ENCODE measurements around the gene CNOT6L.
"Not testable (repeated sequence)": the region's sequence is repeated elsewhere in the genome, so short reads cannot be mapped to it uniquely, and the experiment has no call there.

The CNOT6L gene

DNA sequence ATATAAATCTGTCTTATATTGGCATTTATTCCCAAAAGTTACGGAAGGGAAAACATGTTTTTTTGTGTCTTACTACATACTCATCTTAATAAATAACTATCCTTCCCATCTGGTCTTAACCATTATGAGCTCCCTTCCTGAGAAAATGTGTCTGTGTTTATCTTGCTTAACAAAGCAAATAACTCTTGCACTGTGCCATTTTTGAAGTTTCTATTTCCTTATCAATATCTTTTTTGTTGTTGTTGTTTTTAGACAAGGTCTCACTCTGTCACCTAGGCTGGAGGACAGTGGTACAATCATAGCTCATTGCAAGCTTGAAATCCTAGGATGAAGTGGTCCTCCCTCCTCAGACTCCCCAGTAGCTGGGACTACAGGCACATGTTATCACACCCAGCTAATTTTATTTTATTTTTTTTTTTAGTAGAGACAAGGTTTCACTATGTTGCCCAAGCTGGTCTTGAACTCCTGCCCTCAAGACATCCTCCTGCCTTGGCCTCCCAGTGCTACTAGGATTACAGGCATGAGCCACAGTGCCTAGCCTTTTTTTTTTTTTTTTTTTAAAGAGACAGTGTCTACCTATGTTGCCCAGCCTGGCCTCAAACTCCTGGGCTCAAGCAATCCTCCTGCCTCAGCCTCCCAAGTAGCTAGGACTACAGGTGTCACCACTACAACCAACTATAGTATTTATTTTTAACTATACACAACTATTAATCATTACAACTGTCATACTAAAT, 36.9 kb downstream of the CNOT6L start:
- no peak for DNase-seq (ENCODE audit: low read depth in 2 of 2)

DNA sequence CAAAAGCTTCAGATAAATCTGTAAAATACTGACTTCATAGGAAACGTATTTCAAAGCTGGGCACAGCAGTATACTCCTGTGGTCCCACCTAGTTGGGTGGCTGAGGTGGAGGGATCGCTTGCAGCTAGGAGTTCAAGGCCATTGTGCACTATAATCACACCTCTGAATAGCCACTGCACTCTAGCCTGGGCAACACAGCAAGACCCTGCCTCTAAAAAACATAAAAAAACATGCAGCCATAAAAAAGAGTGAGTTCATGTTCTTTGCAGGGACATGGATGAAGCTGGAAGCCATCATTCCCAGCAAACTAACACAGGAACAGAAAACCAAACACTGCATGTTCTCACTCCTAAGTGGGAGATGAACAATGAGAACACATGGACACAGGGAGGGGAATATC, 38.4 kb downstream of the CNOT6L start:
- not testable (repeated sequence) for DNase-seq (ENCODE audit: low read depth in 2 of 2)

- no peak for DNase-seq (ENCODE audit: low read depth in 2 of 2)
Measured at GRCh38 chr4:77777135-77777807, 41.9 kb downstream of the CNOT6L start.

DNA sequence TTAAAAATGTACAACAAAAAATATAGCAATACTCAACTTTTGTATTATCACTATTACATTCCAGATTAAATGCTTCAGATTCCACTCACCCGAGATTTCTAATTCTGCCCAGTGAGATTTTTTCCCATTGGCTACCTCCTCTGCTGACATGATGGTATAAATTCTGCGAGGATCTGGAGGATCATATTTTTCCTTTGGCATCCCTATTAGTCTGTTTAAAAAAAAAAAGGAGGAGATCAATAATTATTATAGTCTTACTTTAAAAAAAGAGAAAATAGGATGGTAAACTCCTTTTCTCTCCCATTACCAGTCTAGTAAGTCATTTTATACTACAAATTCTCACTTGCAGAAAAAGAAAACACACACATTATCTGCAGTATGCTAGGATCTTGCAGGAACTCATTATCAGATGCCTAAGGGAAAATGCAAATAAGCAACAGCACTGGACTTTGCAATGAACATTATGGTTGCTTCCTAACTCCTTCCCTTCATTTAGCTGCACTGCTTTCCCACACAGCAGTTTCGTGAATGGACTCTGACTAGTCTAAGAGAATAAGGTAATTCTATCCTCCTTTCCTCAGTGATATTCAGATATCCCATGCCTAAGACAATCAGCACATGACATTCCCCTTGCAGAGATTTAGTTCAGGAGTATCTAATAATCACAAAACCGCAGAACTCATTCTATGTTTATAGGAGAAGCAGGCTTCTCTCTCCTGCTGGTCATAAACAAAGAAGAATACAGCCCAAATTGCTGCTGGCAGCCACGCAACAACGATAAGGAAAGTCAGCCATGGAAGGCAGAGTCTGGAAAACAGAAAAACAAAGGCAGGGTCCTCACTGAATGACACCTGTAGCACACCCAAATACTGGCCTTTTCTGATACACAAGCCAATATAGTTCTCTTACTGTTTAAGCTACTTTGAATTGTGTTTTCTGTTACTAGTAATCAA, 42.7 kb downstream of the CNOT6L start:
- DNase-seq (ENCODE audit: low read depth in 2 of 2) = no peak

- DNase-seq (ENCODE audit: low read depth in 2 of 2) = no peak
Measured at GRCh38 chr4:77773101-77773500, 46.1 kb downstream of the CNOT6L start.

- DNase-seq (ENCODE audit: low read depth in 2 of 2) = no peak
Measured at GRCh38 chr4:77771566-77771965, 47.6 kb downstream of the CNOT6L start.

DNA sequence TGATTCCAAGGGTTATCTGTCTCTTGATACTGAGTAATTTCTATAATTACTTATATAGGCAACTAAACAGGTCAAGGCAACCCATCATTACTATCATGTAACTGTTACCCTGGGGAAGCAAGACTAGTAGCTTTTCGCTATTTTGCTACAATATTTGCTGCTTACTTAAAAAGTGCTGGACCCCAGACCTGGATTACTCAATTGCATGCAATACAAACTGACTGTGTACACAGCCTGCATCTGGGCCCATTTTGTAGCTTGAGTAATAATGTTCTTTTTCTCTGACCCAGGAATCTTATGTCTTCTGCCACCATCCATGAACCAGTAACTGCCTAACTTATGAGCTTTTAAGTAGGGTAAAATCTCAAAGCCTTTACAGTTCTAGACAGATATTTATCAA, 53.4 kb downstream of the CNOT6L start:
- no peak for DNase-seq (ENCODE audit: low read depth in 2 of 2)

DNA sequence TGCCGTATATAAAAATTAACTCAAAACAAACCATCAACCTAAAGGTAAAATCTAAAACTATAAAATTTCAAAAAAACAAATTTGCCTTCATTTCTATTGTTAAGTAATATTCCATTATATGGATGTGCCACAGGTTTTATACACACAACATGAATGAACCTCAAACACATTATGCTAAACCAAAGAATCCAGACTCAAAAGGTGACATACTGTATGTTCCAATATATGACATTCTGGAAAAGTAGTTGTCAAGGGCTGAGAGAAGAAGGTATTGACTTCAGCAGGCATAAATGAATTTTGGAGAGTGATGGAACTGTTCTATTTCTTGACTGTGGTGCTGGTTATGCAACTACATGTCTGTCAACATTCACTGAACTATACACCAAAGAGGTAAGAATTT, 56.6 kb downstream of the CNOT6L start:
- DNase-seq (ENCODE audit: low read depth in 2 of 2) = no peak

GRCh38 chr4:77761595-77761994, 57.6 kb downstream of the CNOT6L start:
- DNase-seq (ENCODE audit: low read depth in 2 of 2) = no peak

- no peak for DNase-seq (ENCODE audit: low read depth in 2 of 2)
Measured at GRCh38 chr4:77758804-77759203, 60.4 kb downstream of the CNOT6L start.

DNA sequence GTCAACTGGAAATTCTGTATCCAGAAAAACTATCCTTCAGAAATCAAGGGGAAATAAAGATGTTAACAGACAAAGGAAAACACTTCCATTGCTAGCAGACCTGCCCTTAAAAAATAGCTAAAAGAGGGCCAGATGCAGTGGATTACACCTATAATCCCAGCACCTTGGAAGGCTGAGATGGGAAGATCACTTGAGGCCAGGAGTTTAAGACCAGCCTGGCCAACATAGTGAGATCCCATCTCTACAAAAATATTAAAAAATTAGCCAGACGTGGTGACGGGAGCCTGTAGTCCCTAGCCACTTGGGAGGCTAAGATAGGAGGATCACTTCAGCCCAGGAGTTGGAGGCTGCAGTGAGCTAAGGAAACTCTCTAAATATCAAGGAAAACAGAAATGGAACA, 67.4 kb downstream of the CNOT6L start:
- no peak for DNase-seq (ENCODE audit: low read depth in 2 of 2)

DNA sequence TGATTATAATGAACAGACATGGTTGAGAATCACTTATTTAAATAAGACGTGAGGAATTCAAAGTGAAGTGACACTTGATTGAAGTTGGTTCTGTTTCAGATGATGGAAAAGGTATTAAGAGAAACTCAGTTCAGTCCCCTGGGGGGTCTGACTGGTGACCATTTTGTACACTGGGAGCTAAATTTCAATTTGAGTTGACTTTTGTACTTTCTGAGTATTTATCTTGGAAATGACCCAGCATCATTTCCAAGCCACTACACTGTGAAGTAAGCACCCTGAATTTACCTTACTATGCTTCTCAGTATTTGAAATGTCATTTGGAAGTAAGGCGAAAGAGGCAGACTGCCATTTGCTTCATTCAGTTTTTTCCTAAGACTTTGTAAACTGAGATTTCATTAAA, 73.4 kb downstream of the CNOT6L start:
- DNase-seq (ENCODE audit: low read depth in 2 of 2) = no peak

- DNase-seq (ENCODE audit: low read depth in 2 of 2) = no peak
Measured at GRCh38 chr4:77742054-77742453, 77.1 kb downstream of the CNOT6L start.

GRCh38 chr4:77740480-77740879, 78.7 kb downstream of the CNOT6L start:
- no peak for DNase-seq (ENCODE audit: low read depth in 2 of 2)

DNA sequence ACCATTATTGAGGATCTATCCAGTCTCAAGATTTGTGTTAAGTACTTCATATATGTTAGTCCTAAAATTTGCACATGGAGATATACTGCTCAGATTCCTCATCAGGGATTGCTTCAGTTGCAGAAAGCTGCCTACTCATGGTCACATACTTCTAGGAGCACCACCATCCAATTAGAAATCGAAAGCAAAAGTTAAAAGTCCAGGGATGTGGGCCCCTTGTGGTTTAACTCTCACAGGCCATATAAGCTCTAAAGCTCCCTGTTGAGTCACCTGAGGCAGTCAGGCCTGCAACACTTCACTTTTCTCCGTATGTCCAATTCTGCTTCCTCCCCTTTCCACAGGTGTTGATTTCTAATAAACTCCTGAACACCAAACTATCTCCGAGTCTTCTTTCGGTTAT, 84.2 kb downstream of the CNOT6L start:
- no peak for DNase-seq (ENCODE audit: low read depth in 2 of 2)

DNA sequence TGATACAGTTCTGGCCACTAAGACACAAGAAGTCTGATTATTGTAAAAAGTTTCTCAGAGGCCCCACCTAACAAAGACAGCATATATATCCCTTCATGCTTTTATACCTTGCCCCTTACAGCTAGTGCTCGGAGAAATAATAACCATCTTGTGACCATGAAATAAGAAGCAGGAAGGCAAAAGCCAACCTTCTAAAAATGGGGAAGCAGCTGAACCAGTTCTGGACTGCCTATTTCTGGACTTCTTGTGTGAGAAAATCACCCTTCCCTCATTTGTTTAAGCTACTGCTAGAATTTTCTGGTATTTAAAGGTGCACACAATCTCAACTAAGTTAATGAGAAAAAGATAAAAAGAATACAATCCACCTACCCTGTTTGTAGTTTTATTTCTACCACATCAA, 87.5 kb downstream of the CNOT6L start:
- DNase-seq (ENCODE audit: low read depth in 2 of 2) = no peak

DNA sequence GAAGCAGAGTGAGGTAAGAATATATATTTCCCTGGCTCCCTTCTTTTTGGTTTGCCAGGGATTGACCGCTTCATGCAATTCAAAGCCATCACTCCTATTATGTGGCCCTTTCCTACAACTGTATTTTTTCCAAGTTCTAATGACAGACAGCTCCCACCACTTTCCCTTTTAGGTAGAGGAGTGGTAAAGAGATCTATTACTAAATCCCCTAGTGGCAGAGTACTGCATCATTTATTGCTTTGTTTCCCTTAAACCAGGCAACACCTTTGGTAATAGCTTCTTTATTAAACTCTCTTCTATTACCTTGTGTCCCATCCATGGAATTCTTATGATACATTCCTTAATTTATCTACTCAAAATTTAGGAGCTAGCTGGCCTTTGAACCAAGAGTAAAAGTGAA, 90.7 kb downstream of the CNOT6L start:
- no peak for DNase-seq (ENCODE audit: low read depth in 2 of 2)

GRCh38 chr4:77721073-77721472, 98.1 kb downstream of the CNOT6L start:
- DNase-seq (ENCODE audit: low read depth in 2 of 2) = no peak

- DNase-seq (ENCODE audit: low read depth in 2 of 2) = not testable (repeated sequence)
Measured at GRCh38 chr4:77718500-77718899, 100.7 kb downstream of the CNOT6L start.

DNA sequence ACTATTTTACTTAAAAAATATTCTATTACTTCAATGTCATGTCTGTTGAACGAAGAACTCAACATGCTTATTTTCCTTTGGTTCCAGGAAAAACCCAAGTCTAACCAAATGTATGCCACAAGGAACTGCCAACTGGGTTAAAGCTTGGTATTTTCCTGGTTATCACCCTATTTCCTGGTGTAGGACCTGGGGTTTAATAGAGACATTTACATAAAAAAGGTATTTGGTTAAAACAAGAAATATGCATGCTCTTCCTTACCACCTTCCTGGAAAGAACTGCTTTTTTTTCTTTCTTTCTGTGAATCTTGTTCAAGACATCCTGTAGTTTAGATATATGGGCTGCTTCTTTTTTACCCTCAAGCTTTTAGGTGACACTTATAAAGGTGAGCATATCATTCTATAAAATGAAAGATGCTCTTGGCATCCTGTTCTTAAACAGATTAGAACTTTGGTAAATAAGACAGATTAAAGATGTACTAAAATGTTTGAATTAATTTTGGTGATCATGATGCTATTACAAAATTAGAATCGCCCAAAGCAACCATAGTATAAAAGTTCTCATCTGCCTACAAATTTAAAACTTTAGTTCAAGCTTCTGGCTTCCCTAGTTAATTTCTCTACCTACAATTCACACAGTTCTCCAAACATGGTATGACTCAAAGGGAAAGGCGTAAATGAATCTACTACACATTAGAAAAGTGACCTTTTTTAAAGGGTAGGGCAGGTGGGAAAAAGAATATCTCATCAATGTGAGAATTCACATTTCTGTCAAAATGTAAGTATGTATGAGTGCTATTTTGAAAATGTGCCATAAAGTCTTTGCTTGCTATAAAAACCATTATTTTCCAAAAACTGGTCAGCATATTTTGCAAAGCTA, 103.5 kb downstream of the CNOT6L start:
- DNase-seq (ENCODE audit: low read depth in 2 of 2) = no peak

DNA sequence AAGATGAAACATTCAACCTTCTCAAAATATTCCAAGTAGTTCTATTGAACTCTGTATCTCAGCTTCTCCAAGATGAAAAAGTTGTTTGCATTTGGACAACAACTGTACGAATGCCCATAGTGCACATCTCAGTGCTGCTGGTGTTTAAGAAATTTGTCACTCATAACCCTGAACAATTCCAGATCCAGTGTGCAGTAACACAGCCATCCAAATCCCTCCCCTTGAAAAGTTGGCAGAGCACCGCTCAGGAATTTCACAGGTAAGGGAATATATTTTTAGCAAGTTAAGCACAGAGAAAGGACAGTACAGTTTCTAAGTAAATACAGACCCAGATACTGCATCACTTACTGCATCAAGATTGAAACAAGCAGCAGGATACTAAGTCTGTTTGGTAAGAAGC, 104.7 kb downstream of the CNOT6L start:
- DNase-seq (ENCODE audit: low read depth in 2 of 2) = no peak

Measured in stimulated activated CD8-positive, alpha-beta memory T cell treated with anti-CD3 and anti-CD28 coated beads, Interleukin-2, amount 100 ng/mL, for 1 hour (primary cell).